Esophagus (tissue), 2 donors: ENCODE results near the gene IKZF4. TPM values are rescaled to one million over a fixed set of nuclear protein-coding genes. Genes with fewer than 3 reads are reported as not detected.
A peak's percentile ranks its signal among the peaks of the same experiment; 100 is the strongest.

Source experiments
- H3K27ac ChIP-seq, 2 donors: one replicate each; pipeline ENCODE4 v1.5.1; 2013; ENCODE audit warnings: low read depth in 2 of 2, mild to moderate bottlenecking in 2 of 2, inconsistent platforms in 1 of 2, low read length in 1 of 2, moderate library complexity in 1 of 2
- H3K27me3 ChIP-seq, 2 donors: one replicate each; pipeline ENCODE4 v1.6.1; 2013; ENCODE audit warnings: low read length in 2 of 2, control low read depth in 1 of 2, mild to moderate bottlenecking in 1 of 2; ENCODE audit not compliant: insufficient read depth in 2 of 2, control insufficient read depth in 1 of 2
- H3K36me3 ChIP-seq, 2 donors: one replicate each; pipeline ENCODE4 v1.6.1; 2013; ENCODE audit warnings: low read length in 1 of 2; ENCODE audit not compliant: control insufficient read depth in 2 of 2, insufficient read depth in 2 of 2
- H3K4me1 ChIP-seq, 2 donors: one replicate each; pipeline ENCODE4 v1.6.1; 2013; ENCODE audit warnings: low read length in 1 of 2; ENCODE audit not compliant: control insufficient read depth in 2 of 2, insufficient read depth in 2 of 2
- H3K4me3 ChIP-seq, 2 donors: one replicate each; pipeline ENCODE4 v1.5.1; 2013; ENCODE audit warnings: low read length in 2 of 2, mild to moderate bottlenecking in 2 of 2, low read depth in 1 of 2, moderate library complexity in 1 of 2
- H3K9me3 ChIP-seq, 2 donors: one replicate each; pipeline ENCODE4 v1.6.1; 2013; ENCODE audit warnings: mild to moderate bottlenecking in 2 of 2, low read depth in 1 of 2, low read length in 1 of 2, moderate library complexity in 1 of 2; ENCODE audit not compliant: control insufficient read depth in 2 of 2, insufficient read depth in 1 of 2
- WGBS, 2 donors: extraction: QIAGEN DNeasy Blood & Tissue Kit; methylation state at CpG; one replicate each; pipeline ENCODE4 v1.1.7; 2013; 5-methylcytosine and 5-hydroxymethylcytosine counted together
- polyA plus RNA-seq, 2 donors: library from polyadenylated mRNA; stranded (reverse); fragments of 200-250 nt; gene quantifications; one replicate each; pipeline ENCODE4 v1.2.3, GENCODE V29; 2013
- donor health status: healthy with polysubstance abuse.
- donor health status: Bipolar disorder and iron deficiency.

Gene IKZF4
- polyA plus RNA-seq, 2 donors: 1.5 TPM

DNA sequence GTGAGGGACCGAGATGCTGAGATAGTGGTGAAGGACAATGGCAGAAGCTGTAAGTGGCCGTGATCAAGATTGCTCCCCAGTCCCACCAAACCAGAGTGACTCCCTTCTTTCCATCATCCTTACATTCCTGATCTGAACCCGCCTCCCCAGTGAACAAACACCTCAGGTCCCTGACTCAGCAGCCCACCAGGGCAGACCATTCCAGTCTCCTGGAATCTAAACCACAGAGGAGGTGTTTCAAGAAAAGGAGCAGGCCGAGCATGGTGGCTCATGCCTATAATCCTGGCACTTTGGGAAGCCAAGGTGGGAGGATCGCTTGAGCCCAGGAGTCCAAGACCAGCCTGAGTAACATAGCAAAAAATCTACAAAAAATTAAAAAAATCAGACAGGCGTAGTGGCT, 65.8 kb downstream of the IKZF4 start:
- no peaks in the 10 kb centered on the region for H3K27me3 ChIP-seq
- 78 to 83% methylated on average over 6 of the region's 6 CpGs for WGBS, 2 donors
- no peak overlapping the region for H3K4me3 ChIP-seq
- H3K36me3 ChIP-seq: peaks cover 7 to 10% of the 10 kb centered on the region in 2 donors
- peaks cover 6 to 7% of the 10 kb centered on the region in 2 donors for H3K4me1 ChIP-seq
- H3K9me3 ChIP-seq: no peaks in the 10 kb centered on the region
- peak overlapping the region; percentile 70 to 85 for H3K27ac ChIP-seq

DNA sequence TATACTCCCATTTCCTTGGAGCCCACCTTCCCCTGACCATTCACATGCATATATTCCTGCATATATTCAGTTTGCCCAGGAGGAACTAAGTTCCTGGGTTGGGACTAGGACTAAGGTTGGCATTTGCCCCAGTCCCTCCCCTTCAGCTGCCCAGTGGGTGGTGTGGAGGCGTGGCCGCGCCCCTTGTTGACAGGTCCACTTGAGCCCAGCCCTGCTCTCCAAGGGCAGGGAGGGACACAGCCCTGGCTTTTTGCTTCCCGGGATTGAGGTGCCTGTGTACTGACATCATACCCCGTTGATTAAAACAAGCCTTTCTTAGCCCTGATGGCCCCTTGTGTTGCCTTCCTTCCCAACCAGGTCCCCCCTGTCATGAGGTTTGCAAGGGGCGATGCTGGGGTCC, 66.4 kb downstream of the IKZF4 start:
- H3K4me3 ChIP-seq: no peak overlapping the region
- H3K9me3 ChIP-seq: no peaks in the 10 kb centered on the region
- H3K27me3 ChIP-seq: no peaks in the 10 kb centered on the region
- H3K27ac ChIP-seq: peak overlapping the region; percentile 47 to 70
- H3K36me3 ChIP-seq: peaks cover 7 to 10% of the 10 kb centered on the region in 2 donors
- 64 to 76% methylated on average over 6 of the region's 6 CpGs for WGBS, 2 donors
- peaks cover 3 to 6% of the 10 kb centered on the region in 2 donors for H3K4me1 ChIP-seq

Other genes with a start within 250 kb of the IKZF4 start
- gene SARNP, start 203.3 kb upstream of the IKZF4 start, polyA plus RNA-seq: 10 to 100 TPM; 56.2 to 78.7 TPM
- gene ORMDL2, start 203.0 kb upstream of the IKZF4 start, polyA plus RNA-seq: 100 to 1,000 TPM in 1 of 2 donors, 10 to 100 TPM in 1; 97.1 to 100 TPM
- 10 to 100 TPM in 1 of 2 donors, 1 to 10 TPM in 1; 7.4 to 10.7 TPM for gene DNAJC14, start 191.5 kb upstream of the IKZF4 start, polyA plus RNA-seq
- gene MMP19, start 178.1 kb upstream of the IKZF4 start, polyA plus RNA-seq: under 1 TPM; 0.63 to 0.76 TPM
- gene PYM1, start 93.1 kb upstream of the IKZF4 start, polyA plus RNA-seq: 10 to 100 TPM; 63.7 to 71.0 TPM
- gene DGKA, start 89.9 kb upstream of the IKZF4 start, polyA plus RNA-seq: 100 to 1,000 TPM; 128 to 291 TPM
- gene PMEL, start 55.0 kb upstream of the IKZF4 start, polyA plus RNA-seq: under 1 TPM; 0.63 to 0.75 TPM
- 10 to 100 TPM in 1 of 2 donors, 1 to 10 TPM in 1; 9.2 to 18.8 TPM for gene CDK2, start 54.2 kb upstream of the IKZF4 start, polyA plus RNA-seq
- 10 to 100 TPM; 78.2 to 88.8 TPM for gene RAB5B, start 47.0 kb upstream of the IKZF4 start, polyA plus RNA-seq
- 10 to 100 TPM; 14.3 to 14.9 TPM for gene SUOX, start 23.8 kb upstream of the IKZF4 start, polyA plus RNA-seq
- 100 to 1,000 TPM; 899 to 941 TPM for gene RPS26, start 20.9 kb downstream of the IKZF4 start, polyA plus RNA-seq
- 100 to 1,000 TPM in 1 of 2 donors, 10 to 100 TPM in 1; 49.4 to 102 TPM for gene ERBB3, start 59.1 kb downstream of the IKZF4 start, polyA plus RNA-seq
- gene PA2G4, start 83.5 kb downstream of the IKZF4 start, polyA plus RNA-seq: 100 to 1,000 TPM; 103 to 180 TPM
- 1,000 to 10,000 TPM; 1,736 to 6,738 TPM for gene RPL41, start 95.6 kb downstream of the IKZF4 start, polyA plus RNA-seq
- gene ZC3H10, start 97.2 kb downstream of the IKZF4 start, polyA plus RNA-seq: 1 to 10 TPM; 1.4 to 2.2 TPM
- 10 to 100 TPM; 15.6 to 36.6 TPM for gene ESYT1, start 107.2 kb downstream of the IKZF4 start, polyA plus RNA-seq
- 10 to 100 TPM; 57.3 to 57.7 TPM for gene MYL6B, start 131.5 kb downstream of the IKZF4 start, polyA plus RNA-seq
- 1,000 to 10,000 TPM; 1,769 to 2,908 TPM for gene MYL6, start 137.3 kb downstream of the IKZF4 start, polyA plus RNA-seq
- 10 to 100 TPM; 21.4 to 31.4 TPM for gene SMARCC2, start 168.4 kb downstream of the IKZF4 start, polyA plus RNA-seq
- gene RNF41, start 200.9 kb downstream of the IKZF4 start, polyA plus RNA-seq: 10 to 100 TPM in 1 of 2 donors, 1 to 10 TPM in 1; 7.9 to 17.5 TPM
- gene NABP2, start 203.3 kb downstream of the IKZF4 start, polyA plus RNA-seq: 10 to 100 TPM; 10.2 to 19.1 TPM
- under 1 TPM; 0.09 to 0.29 TPM for gene SLC39A5, start 209.0 kb downstream of the IKZF4 start, polyA plus RNA-seq
- 1 to 10 TPM; 4.9 to 9.3 TPM for gene ANKRD52, start 237.3 kb downstream of the IKZF4 start, polyA plus RNA-seq
- 1 to 10 TPM; 5.5 to 7.0 TPM for gene COQ10A, start 245.9 kb downstream of the IKZF4 start, polyA plus RNA-seq